NCI-H524 (cell line): Measurements from ENCODE around the gene WT1.
A peak's percentile ranks its signal among the peaks of the same experiment; 100 is the strongest.
"Not testable (repeated sequence)": the region's sequence is repeated elsewhere in the genome, so short reads cannot be mapped to it uniquely, and the experiment has no call there.

Experiments used
- DNase-seq, 2 experiments: peaks; one replicate each; lab custom pipeline; 2025; lab: John Stamatoyannopoulos, UW

Gene WT1

GRCh38 chr11:32387411-32387810 lies 47.9 kb downstream of the WT1 start:
- no peak for DNase-seq

GRCh38 chr11:32386770-32387377 lies 48.5 kb downstream of the WT1 start:
- DNase-seq = no peak

- DNase-seq = peak in 1 of 2 experiments; percentile 20
Observed at GRCh38 chr11:32385998-32386397, 49.3 kb downstream of the WT1 start.

- no peak for DNase-seq
Observed at GRCh38 chr11:32382339-32383049, 52.8 kb downstream of the WT1 start.

GRCh38 chr11:32381179-32381578 lies 54.2 kb downstream of the WT1 start:
- DNase-seq = no peak

- no peak for DNase-seq
Observed at GRCh38 chr11:32379719-32380118, 55.6 kb downstream of the WT1 start.

- no peak for DNase-seq
Observed at GRCh38 chr11:32375826-32376225, 59.5 kb downstream of the WT1 start.

- peak in 1 of 2 experiments; percentile 8 for DNase-seq
Observed at GRCh38 chr11:32374261-32374711, 61.1 kb downstream of the WT1 start.

- DNase-seq = not testable (repeated sequence)
Observed at GRCh38 chr11:32369987-32370386, 65.4 kb downstream of the WT1 start.

- DNase-seq = no peak
Observed at GRCh38 chr11:32366666-32367065, 68.7 kb downstream of the WT1 start.

GRCh38 chr11:32365192-32365591 lies 70.1 kb downstream of the WT1 start:
- DNase-seq = no peak

GRCh38 chr11:32358729-32359128 lies 76.6 kb downstream of the WT1 start:
- peak; percentile 75 to 86 for DNase-seq

- no peak for DNase-seq
Observed at GRCh38 chr11:32353884-32354283, 81.5 kb downstream of the WT1 start.

GRCh38 chr11:32348502-32348901 lies 86.8 kb downstream of the WT1 start:
- DNase-seq = no peak

GRCh38 chr11:32344946-32345345 lies 90.4 kb downstream of the WT1 start:
- DNase-seq = no peak

GRCh38 chr11:32343325-32344008 lies 91.9 kb downstream of the WT1 start:
- DNase-seq = no peak

GRCh38 chr11:32341620-32342613 lies 93.4 kb downstream of the WT1 start:
- DNase-seq = no peak

GRCh38 chr11:32340181-32340580 lies 95.2 kb downstream of the WT1 start:
- no peak for DNase-seq
